ENCODE data around the gene LLCFC1.

GRCh38 chr7:142916508-142916907 lies 22.8 kb upstream of the LLCFC1 start:
- TF ChIP-seq CSRNP3 (CRISPR knock-in tag; IDR thresholded peaks at IDR 0.05) (no peak), ZNF8 (CRISPR knock-in tag; IDR thresholded peaks at IDR 0.05) (no peak), ZFP3 (CRISPR knock-in tag; IDR thresholded peaks at IDR 0.05) (no peak), CSDC2 (CRISPR knock-in tag; IDR thresholded peaks at IDR 0.05) (no peak), OSR1 (CRISPR knock-in tag; IDR thresholded peaks at IDR 0.05) (no peak), BACH2 (CRISPR knock-in tag; IDR thresholded peaks at IDR 0.05; ENCODE audit: borderline replicate concordance) (no peak), ZFP30 (CRISPR knock-in tag; IDR thresholded peaks at IDR 0.05) (no peak), CREB5 (CRISPR knock-in tag; IDR thresholded peaks at IDR 0.05; ENCODE audit: low read depth) (no peak), TCF4 (CRISPR knock-in tag; IDR thresholded peaks at IDR 0.05; ENCODE audit: borderline replicate concordance) (no peak), ZNF70 (CRISPR knock-in tag; IDR thresholded peaks at IDR 0.05) (no peak), ARNTL (CRISPR knock-in tag; IDR thresholded peaks at IDR 0.05; ENCODE audit: borderline replicate concordance, low read depth) (no peak), POU6F1 (CRISPR knock-in tag; IDR thresholded peaks at IDR 0.05; ENCODE audit: borderline replicate concordance, low read depth) (no peak), PPARA (CRISPR knock-in tag; IDR thresholded peaks at IDR 0.05; ENCODE audit: borderline replicate concordance) (no peak), TSHZ2 (CRISPR knock-in tag; IDR thresholded peaks at IDR 0.05) (no peak)
